Activated CD8-positive, alpha-beta memory T cell treated with anti-CD3 and anti-CD28 coated beads, Interleukin-2, amount 10 ng/mL, durations not matched to agents 7 days and 5 days (primary cell): ENCODE measurements around the gene ARG2. TPM values are rescaled to one million over a fixed set of nuclear protein-coding genes. Genes with fewer than 3 reads are reported as not detected.
"Not testable (repeated sequence)": the region's sequence is repeated elsewhere in the genome, so short reads cannot be mapped to it uniquely, and the experiment has no call there.

Experiments
- ATAC-seq: fragments of 150-1000 bp; cut with Tn5 transposase; one replicate; pipeline ENCODE4 v1.10.0; 2021; ENCODE audit warnings: moderate library complexity
- CTCF ChIA-PET: fragments of 350-600 bp; sonication (Branson Sonifier 250); formaldehyde crosslinking; loops from one replicate; lab custom pipeline; 2021; ENCODE audit warnings: antibody characterized with exemption; lab: Charles Lee
- DNase-seq: peaks from one replicate; pipeline ENCODE4 v3.0.0-alpha.2; 2020
- H3K27ac Mint-ChIP-seq: one replicate; pipeline ENCODE4 v1.8.0; 2021; ENCODE audit warnings: mild to moderate bottlenecking, mixed read lengths
- H3K27me3 Mint-ChIP-seq: one replicate; pipeline ENCODE4 v1.8.0; 2021; ENCODE audit warnings: mixed read lengths
- H3K36me3 Mint-ChIP-seq: one replicate; pipeline ENCODE4 v1.8.0; 2021; ENCODE audit warnings: mild to moderate bottlenecking, mixed read lengths
- H3K4me1 Mint-ChIP-seq: one replicate; pipeline ENCODE4 v1.8.0; 2021; ENCODE audit warnings: mixed read lengths
- H3K4me3 Mint-ChIP-seq: one replicate; pipeline ENCODE4 v1.8.0; 2021; ENCODE audit warnings: mild to moderate bottlenecking, moderate library complexity, mixed read lengths
- H3K9me3 Mint-ChIP-seq: one replicate; pipeline ENCODE4 v1.8.0; 2022; ENCODE audit warnings: low read depth, mixed read lengths
- total RNA-seq, 2 experiments: library from RNA; stranded (reverse); gene quantifications; one replicate each; pipeline ENCODE4 v1.2.3, GENCODE V29; 2021

The ARG2 gene
- total RNA-seq, 2 experiments from 2014 or later = 6.2 to 13.6 TPM

DNA sequence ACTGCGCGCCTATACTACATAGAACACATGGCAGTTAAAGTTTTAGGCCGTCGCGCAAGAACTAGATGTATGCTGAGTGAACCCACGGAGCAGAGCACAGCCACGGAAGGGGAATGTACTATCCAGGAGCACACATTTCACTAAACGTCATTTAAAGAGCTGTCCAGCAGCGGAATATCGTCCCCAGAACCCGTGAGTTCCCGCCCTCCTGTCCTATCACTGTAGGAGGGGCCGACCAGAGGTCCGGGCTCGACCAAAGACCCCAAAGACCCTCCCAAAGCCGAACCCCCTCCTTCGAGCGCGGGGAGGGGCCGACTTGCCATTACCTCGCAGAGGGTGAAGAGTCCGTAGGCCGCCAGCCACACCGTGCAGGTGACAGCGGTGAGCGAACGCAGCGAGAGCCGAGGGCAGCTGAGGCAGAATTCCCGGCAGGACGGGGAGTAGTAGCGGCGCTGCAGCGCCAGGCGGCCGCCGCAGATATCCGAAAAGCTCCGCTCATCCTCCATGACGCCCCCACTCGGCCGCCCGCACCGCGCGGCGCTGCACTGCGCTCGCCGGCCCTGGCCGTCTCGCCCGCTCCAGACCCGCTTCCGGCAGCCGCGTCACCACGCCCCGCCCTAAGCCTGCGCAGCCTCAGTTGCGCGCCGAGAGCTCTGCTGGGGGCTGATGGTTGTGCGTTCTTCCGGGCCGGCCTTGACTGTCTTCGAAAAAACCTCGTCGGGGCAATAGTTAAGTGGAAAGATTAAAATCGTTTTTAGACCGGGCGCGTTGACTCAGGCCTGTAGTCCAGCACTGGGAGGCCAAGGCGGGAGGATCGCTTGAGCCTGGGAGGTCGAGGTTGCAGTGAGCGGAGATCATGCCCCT, 19.8 kb upstream of the ARG2 start, which contains the start of gene PIGH:
TSS of gene PIGH (minus strand) at position 571 of the 864 bp plus-strand sequence. CDS start at position 506, 65 bp downstream.
- peak within 1 kb of the TSS; percentile 89 for H3K27ac Mint-ChIP-seq
- H3K4me1 Mint-ChIP-seq = peaks cover 29% of the 10 kb centered on the region
- CTCF ChIA-PET = interaction anchor here (0.6 to 2.9 kb wide), 28 partner anchors 9 to 1172 kb away, joined by 3 to 17 read pairs (median 4); partner anchors contain the start of genes ARG2, ATP6V1D, EIF2S1 and PLEK2
- H3K36me3 Mint-ChIP-seq = peaks cover 8% of the 10 kb centered on the region
- ATAC-seq = peak; percentile 99
- peak; percentile 96 for DNase-seq
- H3K27me3 Mint-ChIP-seq = peaks cover 7% of the 10 kb centered on the region
- H3K9me3 Mint-ChIP-seq = no peaks in the 10 kb centered on the region
- H3K4me3 Mint-ChIP-seq = peak within 1 kb of the TSS; percentile 91

DNA sequence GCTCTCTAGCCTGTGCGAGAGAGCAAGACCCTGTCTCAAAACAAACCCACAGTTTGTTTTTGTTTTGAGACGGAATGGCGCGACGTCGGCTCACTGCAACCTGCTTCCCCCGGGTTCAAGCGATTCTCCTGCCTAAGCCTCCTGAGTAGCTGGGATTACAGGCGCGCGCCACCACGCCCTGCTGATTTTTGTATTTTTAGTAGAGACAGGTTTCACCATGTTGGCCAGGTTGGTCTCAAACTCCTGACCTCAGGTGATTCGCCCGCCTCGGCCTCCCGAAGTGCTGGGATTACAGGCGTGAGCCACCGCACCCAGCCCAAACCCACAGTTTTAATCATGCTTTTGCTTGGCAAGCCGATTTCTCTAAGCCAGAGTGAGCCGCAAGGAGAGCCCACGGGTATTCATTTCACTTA, 19.2 kb upstream of the ARG2 start:
- DNase-seq, H3K36me3 Mint-ChIP-seq, ATAC-seq, H3K9me3 Mint-ChIP-seq, H3K27me3 Mint-ChIP-seq: not testable (repeated sequence)
- CTCF ChIA-PET = interaction anchor here (0.6 to 2.9 kb wide), 26 partner anchors 10 to 1172 kb away, joined by 3 to 17 read pairs (median 4); partner anchors contain the start of genes ARG2, ATP6V1D, EIF2S1 and RDH11
- H3K4me3 Mint-ChIP-seq = peak overlapping the region; percentile 91
- H3K4me1 Mint-ChIP-seq = peaks cover 29% of the 10 kb centered on the region
- peak overlapping the region; percentile 89 for H3K27ac Mint-ChIP-seq

DNA sequence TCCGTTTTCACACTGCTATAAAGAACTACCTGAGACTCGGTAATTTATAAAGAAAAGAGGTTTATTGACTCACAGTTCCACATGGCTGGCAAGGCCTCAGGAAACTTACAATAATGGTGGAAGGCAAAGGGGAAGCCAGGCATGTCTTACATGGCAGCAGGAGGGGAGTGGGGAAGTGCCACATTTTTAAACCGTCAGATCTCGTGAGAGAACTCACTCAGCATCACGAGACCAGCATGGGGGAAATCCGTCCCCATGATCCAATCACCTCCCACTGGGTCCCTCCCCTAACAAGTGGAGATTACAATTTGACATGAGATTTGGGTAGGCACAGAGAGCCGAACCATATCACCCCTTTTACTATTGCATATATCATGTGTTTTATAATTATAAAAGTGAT, 17.6 kb upstream of the ARG2 start:
- ATAC-seq = no peak
- H3K9me3 Mint-ChIP-seq = no peaks in the 10 kb centered on the region
- CTCF ChIA-PET = interaction anchor here (0.6 to 1.2 kb wide), 3 partner anchors 72 to 175 kb away, joined by 3 to 5 read pairs (median 3); no protein-coding TSS in a partner anchor
- no peak for DNase-seq
- H3K27me3 Mint-ChIP-seq = peaks cover 13% of the 10 kb centered on the region
- H3K27ac Mint-ChIP-seq = no peak overlapping the region
- peaks cover 29% of the 10 kb centered on the region for H3K4me1 Mint-ChIP-seq
- peaks cover 5% of the 10 kb centered on the region for H3K36me3 Mint-ChIP-seq
- no peak overlapping the region for H3K4me3 Mint-ChIP-seq

GRCh38 chr14:67602995-67603545, 16.6 kb upstream of the ARG2 start:
- ATAC-seq (no peak), DNase-seq (no peak)
- peaks cover 24% of the 10 kb centered on the region for H3K4me1 Mint-ChIP-seq
- CTCF ChIA-PET = no interaction called here
- H3K27me3 Mint-ChIP-seq = peaks cover 13% of the 10 kb centered on the region
- H3K36me3 Mint-ChIP-seq = peaks cover 5% of the 10 kb centered on the region
- no peaks in the 10 kb centered on the region for H3K9me3 Mint-ChIP-seq
- no peak overlapping the region for H3K27ac Mint-ChIP-seq
- H3K4me3 Mint-ChIP-seq = no peak overlapping the region

DNA sequence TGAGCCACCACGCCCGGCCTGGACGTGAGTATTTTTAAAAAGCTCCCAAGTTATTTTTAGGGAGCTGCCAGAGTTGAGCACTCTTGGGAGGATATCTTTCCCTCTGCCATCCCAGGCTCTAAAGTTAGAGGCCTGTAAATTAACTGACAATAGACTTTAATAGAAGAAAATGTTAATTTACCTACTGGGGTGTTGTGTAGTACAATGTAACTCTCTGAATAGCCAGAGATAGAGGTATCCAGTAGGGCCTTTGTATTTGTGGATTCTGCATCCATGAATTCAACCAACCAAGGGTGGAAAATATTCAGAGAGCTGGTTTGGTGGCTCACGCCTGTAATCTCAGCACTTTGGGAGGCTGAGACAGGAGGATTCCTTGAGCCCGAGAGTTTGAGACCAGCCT, 12.1 kb upstream of the ARG2 start:
- H3K4me1 Mint-ChIP-seq = peaks cover 7% of the 10 kb centered on the region
- H3K4me3 Mint-ChIP-seq = no peak overlapping the region
- H3K27ac Mint-ChIP-seq = no peak overlapping the region
- H3K36me3 Mint-ChIP-seq = no peaks in the 10 kb centered on the region
- no peaks in the 10 kb centered on the region for H3K9me3 Mint-ChIP-seq
- H3K27me3 Mint-ChIP-seq = peaks cover 14% of the 10 kb centered on the region
- no peak for ATAC-seq
- no peak for DNase-seq
- CTCF ChIA-PET = interaction anchor here (0.6 to 2.4 kb wide), 4 partner anchors 12 to 111 kb away, joined by 3 to 8 read pairs (median 4); no protein-coding TSS in a partner anchor

DNA sequence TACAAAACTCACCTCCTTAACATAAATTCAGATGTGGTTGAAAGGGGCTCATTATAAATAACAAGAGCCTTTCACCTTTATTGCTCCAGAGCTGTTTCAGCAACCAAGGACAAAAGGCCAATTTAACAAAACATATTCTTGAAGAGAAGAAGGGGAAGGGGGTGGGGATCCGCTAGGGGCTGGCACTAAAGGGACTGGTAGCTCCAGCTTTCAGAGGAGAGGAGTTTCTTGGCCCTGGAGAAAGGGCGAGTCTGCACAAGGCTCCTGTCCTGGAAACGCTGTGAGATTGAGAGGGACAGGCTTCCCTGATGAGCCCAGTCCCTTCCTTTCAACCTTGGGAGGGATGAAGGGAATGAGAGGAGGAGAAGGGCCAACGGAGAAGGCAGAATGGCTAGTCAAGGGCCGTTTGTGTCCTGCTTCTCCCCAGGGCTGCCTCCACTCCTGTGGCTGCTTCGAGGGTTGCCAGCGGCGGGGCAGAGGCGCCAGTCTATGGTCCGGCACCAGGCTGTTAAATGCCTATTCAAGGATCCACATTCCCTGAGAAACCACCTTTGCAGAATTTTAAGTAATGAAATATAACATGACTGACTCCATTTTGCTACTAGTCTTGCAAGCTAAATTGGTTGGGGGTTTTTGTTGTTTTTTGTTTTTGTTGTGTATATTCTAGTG, 9.9 kb upstream of the ARG2 start:
- peaks cover 18% of the 10 kb centered on the region for H3K27me3 Mint-ChIP-seq
- H3K27ac Mint-ChIP-seq = no peak overlapping the region
- H3K4me1 Mint-ChIP-seq = peaks cover 7% of the 10 kb centered on the region
- no peak overlapping the region for H3K4me3 Mint-ChIP-seq
- DNase-seq = no peak
- no peak for ATAC-seq
- no peaks in the 10 kb centered on the region for H3K36me3 Mint-ChIP-seq
- CTCF ChIA-PET = interaction anchor here (0.7 to 2.3 kb wide), 5 partner anchors 9 to 95 kb away, joined by 3 to 8 read pairs (median 4); partner anchors contain the start of gene ARG2
- no peaks in the 10 kb centered on the region for H3K9me3 Mint-ChIP-seq

- CTCF ChIA-PET = interaction anchor here (0.7 to 2.3 kb wide), 5 partner anchors 9 to 94 kb away, joined by 3 to 8 read pairs (median 4); partner anchors contain the start of gene ARG2
- no peaks in the 10 kb centered on the region for H3K36me3 Mint-ChIP-seq
- no peak overlapping the region for H3K27ac Mint-ChIP-seq
- H3K27me3 Mint-ChIP-seq = peaks cover 18% of the 10 kb centered on the region
- no peaks in the 10 kb centered on the region for H3K9me3 Mint-ChIP-seq
- ATAC-seq (no peak), DNase-seq (no peak)
- peaks cover 7% of the 10 kb centered on the region for H3K4me1 Mint-ChIP-seq
- no peak overlapping the region for H3K4me3 Mint-ChIP-seq
Observed at GRCh38 chr14:67610491-67610890, 9.2 kb upstream of the ARG2 start.

DNA sequence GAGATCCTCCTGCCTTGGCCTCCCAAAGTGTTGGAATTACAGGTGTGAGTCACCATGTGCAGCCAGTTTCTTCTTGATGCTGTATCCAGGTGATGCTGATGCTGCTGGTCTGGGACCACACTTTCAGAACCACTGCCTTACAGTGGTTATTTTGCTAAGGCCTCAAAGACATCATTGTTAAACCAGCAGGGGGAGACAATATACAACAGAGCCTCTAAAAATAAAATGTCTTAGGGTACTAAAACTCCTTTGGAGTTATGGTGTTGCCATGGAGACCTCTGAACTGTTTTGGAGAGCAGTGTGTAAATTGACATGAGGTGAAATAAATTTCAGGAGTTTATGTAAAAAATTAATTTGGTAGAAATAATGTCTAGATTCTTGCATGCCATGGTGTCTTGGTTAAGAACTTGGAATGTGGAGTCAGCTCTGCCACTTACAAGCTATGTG, 1.1 kb upstream of the ARG2 start:
- CTCF ChIA-PET = interaction anchor here (0.6 to 3.4 kb wide), 26 partner anchors 8 to 191 kb away, joined by 3 to 96 read pairs (median 3); partner anchors contain the start of genes PIGH, PLEKHH1, RDH12 and VTI1B
- DNase-seq (peak; percentile 50), ATAC-seq (peak; percentile 28)
- Mint-ChIP-seq H3K4me1 (peaks cover 32% of the 10 kb centered on the region), H3K9me3 (no peaks in the 10 kb centered on the region), H3K27me3 (peaks cover 22% of the 10 kb centered on the region), H3K4me3 (peak overlapping the region; percentile 81), H3K36me3 (peaks cover 2% of the 10 kb centered on the region), H3K27ac (peak overlapping the region; percentile 82)

- Mint-ChIP-seq H3K27ac (peak overlapping the region; percentile 22), H3K9me3 (no peaks in the 10 kb centered on the region), H3K36me3 (peaks cover 6% of the 10 kb centered on the region), H3K4me1 (peaks cover 34% of the 10 kb centered on the region), H3K27me3 (peaks cover 15% of the 10 kb centered on the region), H3K4me3 (peak overlapping the region; percentile 81)
- CTCF ChIA-PET = interaction anchor here (0.8 to 3.4 kb wide), 7 partner anchors 22 to 83 kb away, joined by 3 to 96 read pairs (median 5); partner anchors contain the start of gene RDH12
- ATAC-seq = no peak
- no peak for DNase-seq
Observed at GRCh38 chr14:67620217-67620785, 581 bp downstream of the ARG2 start.

- DNase-seq (no peak), ATAC-seq (no peak)
- Mint-ChIP-seq H3K27ac (no peak overlapping the region), H3K27me3 (peaks cover 12% of the 10 kb centered on the region), H3K4me3 (no peak overlapping the region), H3K36me3 (peaks cover 6% of the 10 kb centered on the region), H3K4me1 (peaks cover 34% of the 10 kb centered on the region), H3K9me3 (no peaks in the 10 kb centered on the region)
- CTCF ChIA-PET = interaction anchor here (1.0 to 2.0 kb wide), 3 partner anchors 23 to 82 kb away, joined by 4 to 8 read pairs (median 8); partner anchors contain the start of gene PIGH
Observed at GRCh38 chr14:67622675-67623074, 3.0 kb downstream of the ARG2 start.

DNA sequence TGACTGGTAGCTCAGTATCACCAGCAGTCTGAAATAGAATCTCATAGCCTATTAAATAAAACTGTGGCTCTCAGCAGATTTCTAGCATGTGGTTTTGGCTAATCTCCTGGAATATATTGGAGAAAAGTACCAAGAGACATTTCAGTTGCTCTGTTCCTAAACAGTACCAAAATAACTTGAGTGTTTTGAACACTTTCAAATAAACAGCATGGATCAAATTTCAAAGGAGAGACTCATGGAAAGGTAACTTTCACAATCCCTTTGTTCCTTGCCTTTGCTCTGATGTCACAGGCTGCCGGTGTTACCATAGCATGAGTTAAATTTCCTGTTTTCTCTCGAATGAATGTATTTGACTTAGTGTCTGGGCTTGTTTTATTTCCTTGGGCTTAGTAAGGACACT, 3.4 kb downstream of the ARG2 start:
- CTCF ChIA-PET = interaction anchor here (1.0 to 2.0 kb wide), 3 partner anchors 23 to 81 kb away, joined by 4 to 8 read pairs (median 8); partner anchors contain the start of gene PIGH
- H3K36me3 Mint-ChIP-seq = peaks cover 6% of the 10 kb centered on the region
- H3K9me3 Mint-ChIP-seq = no peaks in the 10 kb centered on the region
- H3K4me1 Mint-ChIP-seq = peaks cover 34% of the 10 kb centered on the region
- ATAC-seq (no peak), DNase-seq (no peak)
- H3K27me3 Mint-ChIP-seq = peaks cover 12% of the 10 kb centered on the region
- H3K4me3 Mint-ChIP-seq = no peak overlapping the region
- no peak overlapping the region for H3K27ac Mint-ChIP-seq

- H3K4me3 Mint-ChIP-seq, H3K36me3 Mint-ChIP-seq, CTCF ChIA-PET, H3K27me3 Mint-ChIP-seq, DNase-seq, H3K9me3 Mint-ChIP-seq, H3K27ac Mint-ChIP-seq: not testable (repeated sequence)
- H3K4me1 Mint-ChIP-seq = peaks cover 15% of the 10 kb centered on the region
- peak; percentile 25 for ATAC-seq
Observed at GRCh38 chr14:67626131-67626530, 6.4 kb downstream of the ARG2 start.
